Epithelial cell of esophagus (primary cell): ENCODE data around the gene DNAAF3.

Experiments used
- DNase-seq: peaks from one replicate; pipeline ENCODE4 v3.0.0; 2010; ENCODE audit warnings: low read depth
- H3K4me3 ChIP-seq: 2 replicates; pipeline ENCODE4 v1.5.1; 2011; ENCODE audit warnings: mild to moderate bottlenecking, low read length, control low read depth
- TF ChIP-seq, protein P1 (sequence below): IDR thresholded peaks from 2 replicates; pipeline ENCODE4 v1.5.1; 2011; ENCODE audit warnings: low read depth, mild to moderate bottlenecking, low read length, control low read depth, inconsistent platforms; ENCODE audit not compliant: insufficient read depth; ENCODE audit errors: missing control alignments

Gene DNAAF3

GRCh38 chr19:55113570-55114039, 52.8 kb downstream of the DNAAF3 start:
- TF ChIP-seq, protein P1, sequence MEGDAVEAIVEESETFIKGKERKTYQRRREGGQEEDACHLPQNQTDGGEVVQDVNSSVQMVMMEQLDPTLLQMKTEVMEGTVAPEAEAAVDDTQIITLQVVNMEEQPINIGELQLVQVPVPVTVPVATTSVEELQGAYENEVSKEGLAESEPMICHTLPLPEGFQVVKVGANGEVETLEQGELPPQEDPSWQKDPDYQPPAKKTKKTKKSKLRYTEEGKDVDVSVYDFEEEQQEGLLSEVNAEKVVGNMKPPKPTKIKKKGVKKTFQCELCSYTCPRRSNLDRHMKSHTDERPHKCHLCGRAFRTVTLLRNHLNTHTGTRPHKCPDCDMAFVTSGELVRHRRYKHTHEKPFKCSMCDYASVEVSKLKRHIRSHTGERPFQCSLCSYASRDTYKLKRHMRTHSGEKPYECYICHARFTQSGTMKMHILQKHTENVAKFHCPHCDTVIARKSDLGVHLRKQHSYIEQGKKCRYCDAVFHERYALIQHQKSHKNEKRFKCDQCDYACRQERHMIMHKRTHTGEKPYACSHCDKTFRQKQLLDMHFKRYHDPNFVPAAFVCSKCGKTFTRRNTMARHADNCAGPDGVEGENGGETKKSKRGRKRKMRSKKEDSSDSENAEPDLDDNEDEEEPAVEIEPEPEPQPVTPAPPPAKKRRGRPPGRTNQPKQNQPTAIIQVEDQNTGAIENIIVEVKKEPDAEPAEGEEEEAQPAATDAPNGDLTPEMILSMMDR, result no peak
- DNase-seq, result no peak
- H3K4me3 ChIP-seq, result no peak overlapping the region

- no peak for DNase-seq
- no peak overlapping the region for H3K4me3 ChIP-seq
- TF ChIP-seq, protein P1, result no peak
Measured at GRCh38 chr19:55112777-55113569, 53.4 kb downstream of the DNAAF3 start.

- TF ChIP-seq, protein P1, result no peak
- H3K4me3 ChIP-seq, result no peak overlapping the region
- DNase-seq, result no peak
Measured at GRCh38 chr19:55112246-55112776, 54.1 kb downstream of the DNAAF3 start.

DNA sequence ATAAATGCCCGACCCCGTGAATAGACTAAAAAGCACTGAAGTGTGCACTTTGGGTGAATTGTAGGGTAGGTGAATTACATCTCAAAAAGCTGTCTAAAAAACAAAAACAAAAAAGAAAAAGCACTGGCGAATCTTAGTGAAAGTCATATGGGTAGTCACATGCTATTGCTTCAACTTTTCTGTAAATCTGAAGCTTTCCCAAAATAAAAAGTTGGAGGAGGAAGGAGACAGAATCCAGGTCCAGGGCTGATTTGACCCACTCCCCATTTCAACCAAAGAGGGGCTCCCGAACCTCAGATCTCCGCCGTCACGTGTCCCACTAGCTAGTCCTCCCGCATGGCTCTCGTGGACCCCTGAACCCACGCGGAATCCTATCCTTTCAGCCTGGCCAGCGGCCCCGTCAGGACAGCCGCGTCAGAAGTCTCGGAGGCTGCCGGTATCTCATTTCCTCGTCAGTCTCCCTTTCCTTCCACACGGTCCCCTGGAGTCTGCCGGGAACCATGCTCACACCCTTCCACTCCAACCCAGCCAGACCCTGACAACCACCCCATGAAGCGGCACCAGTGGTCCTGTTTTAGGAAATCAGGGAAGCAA, 55.1 kb downstream of the DNAAF3 start:
- H3K4me3 ChIP-seq, result no peak overlapping the region
- no peak for DNase-seq
- TF ChIP-seq, protein P1, result no peak

DNA sequence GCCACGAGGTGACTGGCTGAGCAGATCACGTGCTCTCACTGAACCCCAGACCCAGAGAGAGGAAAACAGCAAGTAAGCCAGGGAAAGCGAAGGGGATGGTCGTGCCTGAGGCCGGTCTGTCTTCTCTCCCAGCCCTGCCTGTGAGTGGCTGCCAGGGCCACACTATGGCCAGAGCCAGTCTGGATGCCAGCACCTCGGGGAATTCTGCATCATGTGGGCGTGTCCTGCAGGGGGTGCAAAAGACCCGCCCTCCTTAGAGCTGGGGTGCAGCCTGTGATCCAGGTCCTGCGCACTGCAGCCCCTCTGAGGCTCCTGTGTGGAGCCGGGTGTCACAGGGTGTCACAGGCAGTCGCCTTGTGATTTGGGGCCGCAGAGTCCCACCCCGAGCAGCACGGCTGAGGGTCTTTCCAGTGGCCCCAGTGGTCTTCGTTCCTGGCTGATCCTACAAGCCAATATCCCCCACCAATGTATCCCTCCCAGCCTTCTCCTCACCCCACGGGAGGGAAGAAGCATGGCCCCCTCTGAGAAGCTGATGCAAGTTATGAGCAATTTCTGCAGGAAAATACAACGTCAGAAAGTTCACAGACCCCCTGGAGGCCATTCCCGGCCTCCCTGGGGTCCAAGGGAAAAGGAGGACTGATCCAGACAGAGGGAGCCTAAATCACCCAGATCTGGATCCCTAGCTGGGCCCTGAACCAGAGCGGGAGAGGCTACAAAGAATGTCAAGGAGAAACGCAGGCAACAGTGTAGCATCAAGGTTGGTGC, 56.7 kb downstream of the DNAAF3 start:
- H3K4me3 ChIP-seq, result no peak overlapping the region
- TF ChIP-seq, protein P1, result no peak
- no peak for DNase-seq
